ENCODE data around the gene JPH4.
"Not testable (repeated sequence)": the region's sequence is repeated elsewhere in the genome, so short reads cannot be mapped to it uniquely, and the experiment has no call there.

JPH4 gene

GRCh38 chr14:23578560-23579310 lies at the start of gene JPH4:
Gene JPH4 (minus strand): TSS chr14:23578790. CDS start chr14:23577453, 1,337 bp downstream.
- DNase-seq: no peak

GRCh38 chr14:23627961-23628360 lies 49.4 kb upstream of the JPH4 start:
- DNase-seq: no peak

- DNase-seq: no peak
Observed at GRCh38 chr14:23626946-23627345, 48.4 kb upstream of the JPH4 start.

- DNase-seq: no peak
Observed at GRCh38 chr14:23624830-23625404, 46.3 kb upstream of the JPH4 start.

GRCh38 chr14:23623962-23624361 lies 45.4 kb upstream of the JPH4 start:
- no peak for DNase-seq

- DNase-seq: no peak
Observed at GRCh38 chr14:23622990-23623389, 44.4 kb upstream of the JPH4 start.

GRCh38 chr14:23621932-23622730 lies 43.5 kb upstream of the JPH4 start:
- DNase-seq: no peak

GRCh38 chr14:23621204-23621931 lies 42.8 kb upstream of the JPH4 start:
- DNase-seq: no peak

- DNase-seq: no peak
Observed at GRCh38 chr14:23620177-23620702, 41.6 kb upstream of the JPH4 start.

- no peak for DNase-seq
Observed at GRCh38 chr14:23618415-23618988, 39.9 kb upstream of the JPH4 start.

GRCh38 chr14:23617539-23617938 lies 38.9 kb upstream of the JPH4 start:
- no peak for DNase-seq

GRCh38 chr14:23615856-23616255 lies 37.3 kb upstream of the JPH4 start:
- no peak for DNase-seq

- no peak for DNase-seq
Observed at GRCh38 chr14:23614395-23614828, 35.8 kb upstream of the JPH4 start.

GRCh38 chr14:23613242-23614070 lies 34.9 kb upstream of the JPH4 start:
- DNase-seq: no peak

- no peak for DNase-seq
Observed at GRCh38 chr14:23612802-23613201, 34.2 kb upstream of the JPH4 start.

GRCh38 chr14:23612354-23612732 lies 33.8 kb upstream of the JPH4 start:
- DNase-seq: no peak

- no peak for DNase-seq
Observed at GRCh38 chr14:23610815-23611289, 32.3 kb upstream of the JPH4 start.

GRCh38 chr14:23610090-23610814 lies 31.7 kb upstream of the JPH4 start:
- DNase-seq: no peak

GRCh38 chr14:23609411-23610089 lies 31.0 kb upstream of the JPH4 start:
- DNase-seq: not testable (repeated sequence)

- no peak for DNase-seq
Observed at GRCh38 chr14:23609001-23609400, 30.4 kb upstream of the JPH4 start.
